ENCODE data around the gene RAB12. TPM values are rescaled to one million over a fixed set of nuclear protein-coding genes. Genes with fewer than 3 reads are reported as not detected.
"Not testable (repeated sequence)": the region's sequence is repeated elsewhere in the genome, so short reads cannot be mapped to it uniquely, and the experiment has no call there.

The RAB12 gene
- 54.8 TPM for polyA plus RNA-seq (ENCODE audit: insufficient read length)

GRCh38 chr18:8608795-8609658 lies at the start of gene RAB12:
Gene RAB12 (plus strand): TSS chr18:8609437. CDS start chr18:8609440, 3 bp downstream.
- peak; percentile 89 for DNase-seq

GRCh38 chr18:8559612-8560186 lies 49.5 kb upstream of the RAB12 start:
- DNase-seq: no peak

- DNase-seq: peak; percentile 12
Measured at GRCh38 chr18:8561123-8561910, 47.9 kb upstream of the RAB12 start.

- no peak for DNase-seq
Measured at GRCh38 chr18:8562070-8562469, 47.2 kb upstream of the RAB12 start.

- no peak for DNase-seq
Measured at GRCh38 chr18:8562919-8563318, 46.3 kb upstream of the RAB12 start.

GRCh38 chr18:8571399-8571798 lies 37.8 kb upstream of the RAB12 start:
- no peak for DNase-seq

- DNase-seq: not testable (repeated sequence)
Measured at GRCh38 chr18:8573766-8574165, 35.5 kb upstream of the RAB12 start.

GRCh38 chr18:8584798-8585197 lies 24.4 kb upstream of the RAB12 start:
- DNase-seq: no peak

GRCh38 chr18:8586941-8587340 lies 22.3 kb upstream of the RAB12 start:
- no peak for DNase-seq

GRCh38 chr18:8595445-8595844 lies 13.8 kb upstream of the RAB12 start:
- DNase-seq: no peak

GRCh38 chr18:8601277-8602032 lies 7.8 kb upstream of the RAB12 start:
- no peak for DNase-seq

GRCh38 chr18:8602040-8602439 lies 7.2 kb upstream of the RAB12 start:
- no peak for DNase-seq

- DNase-seq: no peak
Measured at GRCh38 chr18:8602557-8602956, 6.7 kb upstream of the RAB12 start.

GRCh38 chr18:8603663-8604520 lies 5.3 kb upstream of the RAB12 start:
- no peak for DNase-seq

- DNase-seq: no peak
Measured at GRCh38 chr18:8605974-8606373, 3.3 kb upstream of the RAB12 start.

GRCh38 chr18:8607776-8608742 lies 1.2 kb upstream of the RAB12 start:
- DNase-seq: no peak

GRCh38 chr18:8609659-8610458 lies 622 bp downstream of the RAB12 start:
- DNase-seq: no peak

- no peak for DNase-seq
Measured at GRCh38 chr18:8610459-8610851, 1.2 kb downstream of the RAB12 start.

GRCh38 chr18:8611916-8612576 lies 2.8 kb downstream of the RAB12 start:
- DNase-seq: no peak
